ENCODE results near the gene ARFIP1. TPM values are rescaled to one million over a fixed set of nuclear protein-coding genes. Genes with fewer than 3 reads are reported as not detected.

The ARFIP1 gene
- polyA plus RNA-seq, 1 donor from 2014 or later, result 35.1 TPM

DNA sequence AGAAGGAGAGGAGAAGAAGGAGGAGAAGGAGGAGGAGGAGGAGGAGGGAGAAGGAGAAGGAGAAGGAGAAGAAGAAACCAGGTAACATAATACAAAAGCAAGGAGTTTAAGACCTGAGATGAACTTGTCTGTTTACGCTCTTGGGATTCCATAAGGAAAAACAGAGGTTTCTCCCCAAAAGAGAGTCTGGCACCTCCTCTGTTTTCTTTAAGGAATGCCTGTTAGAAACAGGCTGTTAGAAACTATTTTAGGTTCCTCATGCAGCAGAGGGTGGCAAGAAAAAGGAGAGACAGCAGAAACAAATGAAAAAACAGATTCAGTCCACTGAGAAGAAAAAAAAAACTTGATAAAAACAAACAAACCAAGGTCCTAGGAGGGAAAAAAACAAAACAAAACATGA, 146.1 kb downstream of the ARFIP1 start:
- TF ChIP-seq, protein P1, sequence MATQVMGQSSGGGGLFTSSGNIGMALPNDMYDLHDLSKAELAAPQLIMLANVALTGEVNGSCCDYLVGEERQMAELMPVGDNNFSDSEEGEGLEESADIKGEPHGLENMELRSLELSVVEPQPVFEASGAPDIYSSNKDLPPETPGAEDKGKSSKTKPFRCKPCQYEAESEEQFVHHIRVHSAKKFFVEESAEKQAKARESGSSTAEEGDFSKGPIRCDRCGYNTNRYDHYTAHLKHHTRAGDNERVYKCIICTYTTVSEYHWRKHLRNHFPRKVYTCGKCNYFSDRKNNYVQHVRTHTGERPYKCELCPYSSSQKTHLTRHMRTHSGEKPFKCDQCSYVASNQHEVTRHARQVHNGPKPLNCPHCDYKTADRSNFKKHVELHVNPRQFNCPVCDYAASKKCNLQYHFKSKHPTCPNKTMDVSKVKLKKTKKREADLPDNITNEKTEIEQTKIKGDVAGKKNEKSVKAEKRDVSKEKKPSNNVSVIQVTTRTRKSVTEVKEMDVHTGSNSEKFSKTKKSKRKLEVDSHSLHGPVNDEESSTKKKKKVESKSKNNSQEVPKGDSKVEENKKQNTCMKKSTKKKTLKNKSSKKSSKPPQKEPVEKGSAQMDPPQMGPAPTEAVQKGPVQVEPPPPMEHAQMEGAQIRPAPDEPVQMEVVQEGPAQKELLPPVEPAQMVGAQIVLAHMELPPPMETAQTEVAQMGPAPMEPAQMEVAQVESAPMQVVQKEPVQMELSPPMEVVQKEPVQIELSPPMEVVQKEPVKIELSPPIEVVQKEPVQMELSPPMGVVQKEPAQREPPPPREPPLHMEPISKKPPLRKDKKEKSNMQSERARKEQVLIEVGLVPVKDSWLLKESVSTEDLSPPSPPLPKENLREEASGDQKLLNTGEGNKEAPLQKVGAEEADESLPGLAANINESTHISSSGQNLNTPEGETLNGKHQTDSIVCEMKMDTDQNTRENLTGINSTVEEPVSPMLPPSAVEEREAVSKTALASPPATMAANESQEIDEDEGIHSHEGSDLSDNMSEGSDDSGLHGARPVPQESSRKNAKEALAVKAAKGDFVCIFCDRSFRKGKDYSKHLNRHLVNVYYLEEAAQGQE (IDR thresholded peaks at IDR 0.05; ENCODE audit: borderline replicate concordance), result no peak
- TF ChIP-seq EP300 (conservative IDR thresholded peaks at IDR 0.05; ENCODE audit: poor library complexity, severe bottlenecking) (no peak), EZH2 (IDR thresholded peaks at IDR 0.05; ENCODE audit: borderline replicate concordance, insufficient read depth, low read length, poor library complexity, severe bottlenecking) (no peak), MXI1 (conservative IDR thresholded peaks at IDR 0.05; ENCODE audit: poor library complexity, severe bottlenecking) (no peak), RAD21 (conservative IDR thresholded peaks at IDR 0.05) (no peak), POLR2AphosphoS5 (IDR thresholded peaks at IDR 0.05) (no peak), TAF1 (IDR thresholded peaks at IDR 0.05; ENCODE audit: low read depth) (no peak), SMC3 (conservative IDR thresholded peaks at IDR 0.05; ENCODE audit: poor library complexity) (no peak)
- TF ChIP-seq, protein P2, sequence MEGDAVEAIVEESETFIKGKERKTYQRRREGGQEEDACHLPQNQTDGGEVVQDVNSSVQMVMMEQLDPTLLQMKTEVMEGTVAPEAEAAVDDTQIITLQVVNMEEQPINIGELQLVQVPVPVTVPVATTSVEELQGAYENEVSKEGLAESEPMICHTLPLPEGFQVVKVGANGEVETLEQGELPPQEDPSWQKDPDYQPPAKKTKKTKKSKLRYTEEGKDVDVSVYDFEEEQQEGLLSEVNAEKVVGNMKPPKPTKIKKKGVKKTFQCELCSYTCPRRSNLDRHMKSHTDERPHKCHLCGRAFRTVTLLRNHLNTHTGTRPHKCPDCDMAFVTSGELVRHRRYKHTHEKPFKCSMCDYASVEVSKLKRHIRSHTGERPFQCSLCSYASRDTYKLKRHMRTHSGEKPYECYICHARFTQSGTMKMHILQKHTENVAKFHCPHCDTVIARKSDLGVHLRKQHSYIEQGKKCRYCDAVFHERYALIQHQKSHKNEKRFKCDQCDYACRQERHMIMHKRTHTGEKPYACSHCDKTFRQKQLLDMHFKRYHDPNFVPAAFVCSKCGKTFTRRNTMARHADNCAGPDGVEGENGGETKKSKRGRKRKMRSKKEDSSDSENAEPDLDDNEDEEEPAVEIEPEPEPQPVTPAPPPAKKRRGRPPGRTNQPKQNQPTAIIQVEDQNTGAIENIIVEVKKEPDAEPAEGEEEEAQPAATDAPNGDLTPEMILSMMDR (IDR thresholded peaks at IDR 0.05; ENCODE audit: poor library complexity, severe bottlenecking), result no peak
- no peak overlapping the region for H3K9ac ChIP-seq (ENCODE audit: low read length)
- H3K27me3 ChIP-seq (ENCODE audit: insufficient read depth, low read depth, low read length), result no peaks in the 10 kb centered on the region
- H4K20me1 ChIP-seq (ENCODE audit: insufficient read depth), result no peaks in the 10 kb centered on the region
- no peaks in the 10 kb centered on the region for H3K36me3 ChIP-seq (ENCODE audit: insufficient read depth, low read length)
- H3K9me2 ChIP-seq (ENCODE audit: insufficient read depth, low read length), result no peaks in the 10 kb centered on the region
- H3K4me2 ChIP-seq (ENCODE audit: low read length), result no peak overlapping the region
- H3K27ac ChIP-seq (ENCODE audit: low read length), result no peak overlapping the region
- H3K4me3 ChIP-seq (ENCODE audit: low read length), result no peak overlapping the region
- no peak overlapping the region for H2AFZ ChIP-seq (ENCODE audit: low read depth, low read length)
- H3K9me3 ChIP-seq (ENCODE audit: low read length), result no peaks in the 10 kb centered on the region
- H3F3A ChIP-seq (ENCODE audit: insufficient read depth, low read length, poor library complexity, severe bottlenecking), result no peaks in the 10 kb centered on the region
- H3K79me2 ChIP-seq (replicated peaks; ENCODE audit: insufficient read depth, low read length), result no peaks in the 10 kb centered on the region

DNA sequence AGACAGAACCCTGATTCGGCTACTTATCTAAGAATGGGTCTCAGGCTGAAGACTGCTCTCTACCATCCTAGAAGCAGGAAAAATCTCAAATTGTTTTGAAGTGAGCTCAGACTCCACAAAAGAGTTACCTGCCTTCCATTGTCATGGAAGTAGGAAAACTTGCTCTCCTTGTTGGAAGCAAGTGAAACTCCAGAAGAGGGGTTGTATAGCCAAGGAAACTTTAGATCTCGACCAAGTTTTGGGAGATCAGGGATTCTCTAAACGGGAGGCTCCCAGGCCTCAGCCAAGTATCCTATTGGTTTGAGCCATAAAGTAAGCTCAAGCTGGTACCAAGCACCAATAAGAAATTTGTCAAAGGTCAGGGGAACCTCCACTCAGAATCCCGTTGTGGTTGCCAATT, 147.2 kb downstream of the ARFIP1 start:
- H3K36me3 ChIP-seq (ENCODE audit: insufficient read depth, low read length), result no peaks in the 10 kb centered on the region
- H3K4me3 ChIP-seq (ENCODE audit: low read length), result no peak overlapping the region
- no peaks in the 10 kb centered on the region for H3K27me3 ChIP-seq (ENCODE audit: insufficient read depth, low read depth, low read length)
- H3K9me3 ChIP-seq (ENCODE audit: low read length), result no peaks in the 10 kb centered on the region
- H4K20me1 ChIP-seq (ENCODE audit: insufficient read depth), result no peaks in the 10 kb centered on the region
- TF ChIP-seq SMC3 (conservative IDR thresholded peaks at IDR 0.05; ENCODE audit: poor library complexity), result no peak
- TF ChIP-seq, protein P2 (IDR thresholded peaks at IDR 0.05; ENCODE audit: poor library complexity, severe bottlenecking), result no peak
- no peak for TF ChIP-seq EP300 (conservative IDR thresholded peaks at IDR 0.05; ENCODE audit: poor library complexity, severe bottlenecking)
- no peak for TF ChIP-seq MXI1 (conservative IDR thresholded peaks at IDR 0.05; ENCODE audit: poor library complexity, severe bottlenecking)
- no peaks in the 10 kb centered on the region for H3K79me2 ChIP-seq (replicated peaks; ENCODE audit: insufficient read depth, low read length)
- no peak overlapping the region for H2AFZ ChIP-seq (ENCODE audit: low read depth, low read length)
- H3K27ac ChIP-seq (ENCODE audit: low read length), result no peak overlapping the region
- H3K4me2 ChIP-seq (ENCODE audit: low read length), result no peak overlapping the region
- H3K9ac ChIP-seq (ENCODE audit: low read length), result no peak overlapping the region
- H3K9me2 ChIP-seq (ENCODE audit: insufficient read depth, low read length), result no peaks in the 10 kb centered on the region
- no peaks in the 10 kb centered on the region for H3F3A ChIP-seq (ENCODE audit: insufficient read depth, low read length, poor library complexity, severe bottlenecking)
